ENCODE data around the gene WDR7. TPM values are rescaled to one million over a fixed set of nuclear protein-coding genes. Genes with fewer than 3 reads are reported as not detected.

WDR7 gene
- total RNA-seq, 4 donors from 2014 or later = 23.1 to 48.6 (median 30.3) TPM

GRCh38 chr18:56873441-56874140 is 222.4 kb downstream of the WDR7 start:
- TF ChIP-seq EP300 (IDR thresholded peaks at IDR 0.05) = no peak
- no peak for TF ChIP-seq POLR2A (IDR thresholded peaks at IDR 0.05; ENCODE audit: low read depth)
- no peak for TF ChIP-seq POLR2AphosphoS5 (IDR thresholded peaks at IDR 0.05)
- TF ChIP-seq CTCF (IDR thresholded peaks at IDR 0.05) = no peak
- no peak overlapping the region for H3K27ac ChIP-seq (replicated peaks in 1 of 4)
- H3K9me3 ChIP-seq = no peaks in the 10 kb centered on the region
- intact Hi-C loops (cut with DNase I) = no loop called here
- no peaks in the 10 kb centered on the region for H3K27me3 ChIP-seq
- DNase-seq (ENCODE audit: extremely low spot score) = no peak
- no peaks in the 10 kb centered on the region for H3K36me3 ChIP-seq
- H3K4me3 ChIP-seq = no peak overlapping the region
- H3K4me1 ChIP-seq = no peaks in the 10 kb centered on the region
- WGBS = 88% methylated on average over 6 of the region's 6 CpGs

GRCh38 chr18:56878711-56879110 is 227.6 kb downstream of the WDR7 start:
- intact Hi-C loops (cut with DNase I) = no loop called here
- Histone ChIP-seq H3K9me3 (no peaks in the 10 kb centered on the region), H3K27ac (replicated peaks in 1 of 4) (no peak overlapping the region), H3K4me1 (no peaks in the 10 kb centered on the region), H3K27me3 (no peaks in the 10 kb centered on the region), H3K4me3 (no peak overlapping the region), H3K36me3 (no peaks in the 10 kb centered on the region)
- TF ChIP-seq POLR2AphosphoS5 (IDR thresholded peaks at IDR 0.05) (no peak), POLR2A (IDR thresholded peaks at IDR 0.05; ENCODE audit: low read depth) (no peak), EP300 (IDR thresholded peaks at IDR 0.05) (no peak), CTCF (IDR thresholded peaks at IDR 0.05) (no peak)
- WGBS = 100% methylated on average over 4 of the region's 4 CpGs
- no peak for DNase-seq (ENCODE audit: extremely low spot score)

- no peaks in the 10 kb centered on the region for H3K36me3 ChIP-seq
- H3K27me3 ChIP-seq = no peaks in the 10 kb centered on the region
- TF ChIP-seq POLR2AphosphoS5 (IDR thresholded peaks at IDR 0.05) (no peak), POLR2A (IDR thresholded peaks at IDR 0.05; ENCODE audit: low read depth) (no peak), CTCF (IDR thresholded peaks at IDR 0.05) (no peak), EP300 (IDR thresholded peaks at IDR 0.05) (no peak)
- no peaks in the 10 kb centered on the region for H3K9me3 ChIP-seq
- H3K4me3 ChIP-seq = no peak overlapping the region
- intact Hi-C loops (cut with DNase I) = no loop called here
- WGBS = 100% methylated on average over 1 of the region's 1 CpG
- DNase-seq (ENCODE audit: extremely low spot score) = no peak
- no peaks in the 10 kb centered on the region for H3K4me1 ChIP-seq
- H3K27ac ChIP-seq (replicated peaks in 1 of 4) = no peak overlapping the region
Measured at GRCh38 chr18:56884511-56884910, 233.4 kb downstream of the WDR7 start.

- TF ChIP-seq POLR2A (IDR thresholded peaks at IDR 0.05; ENCODE audit: low read depth) = no peak
- TF ChIP-seq CTCF (IDR thresholded peaks at IDR 0.05) = no peak
- no peak for TF ChIP-seq EP300 (IDR thresholded peaks at IDR 0.05)
- no peak for TF ChIP-seq POLR2AphosphoS5 (IDR thresholded peaks at IDR 0.05)
Measured at GRCh38 chr18:56888978-56889377, 237.8 kb downstream of the WDR7 start.

GRCh38 chr18:56889621-56890020 is 238.5 kb downstream of the WDR7 start:
- H3K9me3 ChIP-seq = no peaks in the 10 kb centered on the region
- H3K4me3 ChIP-seq = no peak overlapping the region
- TF ChIP-seq POLR2A (IDR thresholded peaks at IDR 0.05; ENCODE audit: low read depth) = no peak
- TF ChIP-seq CTCF (IDR thresholded peaks at IDR 0.05) = no peak
- no peak for TF ChIP-seq EP300 (IDR thresholded peaks at IDR 0.05)
- no peak for TF ChIP-seq POLR2AphosphoS5 (IDR thresholded peaks at IDR 0.05)
- no peaks in the 10 kb centered on the region for H3K36me3 ChIP-seq
- intact Hi-C loops (cut with DNase I) = no loop called here
- H3K27ac ChIP-seq (replicated peaks in 1 of 4) = no peak overlapping the region
- DNase-seq (ENCODE audit: extremely low spot score) = no peak
- WGBS = 86% methylated on average over 2 of the region's 2 CpGs
- no peaks in the 10 kb centered on the region for H3K27me3 ChIP-seq
- peaks cover 3 to 15% (median 10%) of the 10 kb centered on the region in 4 donors for H3K4me1 ChIP-seq

More at GRCh38 chr18:56888978-56889377, 237.8 kb downstream of the WDR7 start:
- H3K9me3 ChIP-seq = no peaks in the 10 kb centered on the region
- intact Hi-C loops (cut with DNase I) = no loop called here
- WGBS = 73% methylated on average over 1 of the region's 1 CpG
- no peak overlapping the region for H3K4me3 ChIP-seq
- no peaks in the 10 kb centered on the region for H3K36me3 ChIP-seq
- H3K4me1 ChIP-seq = peaks cover 3 to 15% (median 10%) of the 10 kb centered on the region in 4 donors
- no peaks in the 10 kb centered on the region for H3K27me3 ChIP-seq
- no peak for DNase-seq (ENCODE audit: extremely low spot score)
- H3K27ac ChIP-seq (replicated peaks in 1 of 4) = no peak overlapping the region
